Cerebellar cortex (tissue), 1 donor: ENCODE results near the gene MAD1L1.
A peak's percentile ranks its signal among the peaks of the same experiment; 100 is the strongest.
"Not testable (repeated sequence)": the region's sequence is repeated elsewhere in the genome, so short reads cannot be mapped to it uniquely, and the experiment has no call there.

Source experiments
- DNase-seq: peaks from one replicate; pipeline ENCODE4 v3.0.0-alpha.2; 2015; ENCODE audit warnings: low spot score

Gene MAD1L1

GRCh38 chr7:1838911-1839531 lies 393.7 kb downstream of the MAD1L1 start:
- not testable (repeated sequence) for DNase-seq

- DNase-seq = not testable (repeated sequence)
Measured at GRCh38 chr7:1838544-1838872, 394.2 kb downstream of the MAD1L1 start.

DNA sequence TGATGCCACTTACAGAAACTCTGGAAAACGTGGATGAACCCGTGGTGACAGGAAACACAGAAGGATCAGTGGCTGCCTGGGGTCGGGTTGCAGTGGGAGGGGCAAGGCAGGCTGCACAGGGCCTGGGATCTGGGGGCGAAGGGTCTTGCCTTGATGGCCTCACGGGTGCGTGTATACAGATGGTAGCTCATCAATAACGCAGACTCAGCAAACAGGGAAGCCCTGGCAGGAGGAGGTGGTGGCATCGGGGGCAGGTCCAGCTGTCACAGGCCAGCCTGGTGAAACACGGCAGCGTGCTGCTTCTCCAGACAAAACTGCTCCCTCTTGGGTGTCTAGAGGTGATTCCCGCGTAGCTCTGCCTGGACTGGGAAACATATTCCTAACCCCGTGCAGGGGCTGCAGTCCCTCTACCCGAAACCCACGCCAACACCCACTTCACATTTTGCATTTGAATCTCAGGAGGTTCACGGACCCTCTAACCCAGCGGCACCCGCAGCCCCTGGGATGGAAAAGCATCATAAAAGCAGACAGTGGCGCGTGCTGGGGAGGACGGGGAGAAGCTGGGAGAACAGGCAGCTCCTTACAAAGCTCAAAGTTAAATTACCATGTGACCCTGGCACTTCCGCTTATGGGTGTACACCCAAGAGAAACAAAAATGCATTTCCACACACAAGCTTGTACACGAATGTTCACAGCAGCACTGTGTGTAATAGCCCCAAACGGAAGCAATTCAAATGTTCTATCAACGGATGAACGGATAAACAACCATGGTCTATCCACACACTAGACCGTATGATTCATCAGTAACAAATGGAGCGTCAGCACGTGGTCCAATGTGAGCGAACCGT lies 394.8 kb downstream of the MAD1L1 start:
- not testable (repeated sequence) for DNase-seq

DNA sequence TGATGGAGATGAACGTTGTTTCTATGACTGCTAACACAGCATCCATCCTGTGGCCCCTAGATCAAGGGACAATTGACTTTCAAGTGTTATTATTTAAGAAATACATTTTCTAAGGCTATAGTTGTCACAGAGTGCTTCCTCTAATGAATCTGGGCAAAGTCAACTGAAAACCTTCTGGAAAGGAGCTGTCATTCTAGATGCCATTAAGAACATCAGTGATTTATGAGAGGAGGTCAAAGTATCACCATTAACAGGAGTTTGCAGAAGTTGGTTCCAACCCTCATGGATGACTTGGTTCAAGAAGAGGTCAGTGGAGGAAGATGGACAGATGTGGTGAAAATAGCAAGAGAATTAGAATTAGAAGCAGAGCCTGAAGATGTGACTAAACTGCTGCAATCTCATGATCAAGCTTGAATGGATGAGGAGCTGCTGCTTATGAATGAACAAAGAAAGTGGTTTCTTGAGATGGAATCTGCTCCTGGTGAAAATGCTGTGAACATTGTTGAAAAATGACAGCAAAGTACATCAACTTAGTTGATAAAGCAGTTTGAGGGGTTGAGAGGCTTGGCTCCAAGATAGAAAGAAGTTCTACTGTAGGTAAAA lies 400.7 kb downstream of the MAD1L1 start:
- not testable (repeated sequence) for DNase-seq

GRCh38 chr7:1831471-1831870 lies 401.3 kb downstream of the MAD1L1 start:
- DNase-seq = not testable (repeated sequence)

- DNase-seq = not testable (repeated sequence)
Measured at GRCh38 chr7:1829668-1830067, 403.1 kb downstream of the MAD1L1 start.

GRCh38 chr7:1829111-1829510 lies 403.6 kb downstream of the MAD1L1 start:
- no peak for DNase-seq

DNA sequence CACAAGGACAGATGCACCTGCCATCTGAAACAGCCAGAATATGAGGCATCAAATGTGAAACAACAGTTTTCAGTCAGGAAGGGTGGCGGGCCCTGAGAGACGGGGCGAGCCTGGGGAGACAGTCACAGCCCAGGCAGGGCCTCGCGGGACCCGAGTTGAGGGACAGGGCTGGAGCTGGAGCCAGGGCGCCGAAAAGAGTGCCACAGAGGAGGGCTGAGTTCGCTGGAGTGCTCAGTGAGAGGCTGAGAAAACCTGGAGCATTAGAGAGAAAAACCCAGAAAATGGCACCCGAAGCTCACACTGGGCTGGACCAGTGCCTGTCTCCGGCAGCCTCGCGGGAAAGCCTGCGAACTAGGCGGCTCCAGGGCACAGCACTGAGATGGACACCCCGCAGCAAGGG lies 404.6 kb downstream of the MAD1L1 start:
- DNase-seq = not testable (repeated sequence)

- DNase-seq = not testable (repeated sequence)
Measured at GRCh38 chr7:1827521-1827981, 405.2 kb downstream of the MAD1L1 start.

GRCh38 chr7:1826931-1827330 lies 405.8 kb downstream of the MAD1L1 start:
- not testable (repeated sequence) for DNase-seq

DNA sequence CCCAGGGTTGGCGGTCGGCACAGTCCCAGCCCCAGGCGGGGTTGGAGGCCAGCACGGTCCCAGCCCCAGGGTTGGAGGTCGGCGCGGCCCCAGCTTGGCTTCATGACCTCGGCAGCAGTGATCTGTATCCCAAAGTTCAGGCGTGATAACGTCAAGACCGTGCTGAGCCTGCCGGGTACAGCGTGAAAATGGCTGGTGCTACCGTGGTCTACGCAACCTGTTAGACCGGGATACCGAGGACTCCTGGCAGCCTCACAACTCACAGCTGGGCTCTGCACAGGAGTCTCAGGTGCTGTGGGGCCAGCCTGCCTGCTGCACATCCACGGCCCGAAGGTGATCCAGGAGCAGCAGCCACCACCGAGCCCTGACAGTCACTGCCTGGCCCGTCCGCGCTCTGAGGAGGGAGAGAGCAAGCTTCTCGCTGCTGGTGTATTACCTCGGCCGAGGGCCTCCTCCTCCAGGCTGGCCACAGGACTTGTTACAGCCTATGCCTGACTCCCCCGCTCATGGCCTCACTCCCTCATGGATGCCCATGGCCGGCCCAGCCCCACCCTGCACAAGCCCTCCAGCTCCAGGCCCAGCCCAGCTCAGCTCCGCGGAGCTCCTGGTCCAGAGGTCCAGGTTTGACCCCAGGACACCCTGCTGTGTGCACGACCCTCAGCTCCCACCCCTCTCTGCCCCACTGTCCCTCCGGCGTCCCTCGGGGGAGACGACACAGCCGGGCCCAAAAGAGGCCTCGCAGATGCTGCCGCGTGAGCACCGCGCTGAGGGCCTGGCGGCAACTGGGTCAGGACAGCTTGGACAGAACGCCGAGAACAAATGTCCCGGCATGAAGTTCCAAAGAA lies 406.6 kb downstream of the MAD1L1 start:
- no peak for DNase-seq

DNA sequence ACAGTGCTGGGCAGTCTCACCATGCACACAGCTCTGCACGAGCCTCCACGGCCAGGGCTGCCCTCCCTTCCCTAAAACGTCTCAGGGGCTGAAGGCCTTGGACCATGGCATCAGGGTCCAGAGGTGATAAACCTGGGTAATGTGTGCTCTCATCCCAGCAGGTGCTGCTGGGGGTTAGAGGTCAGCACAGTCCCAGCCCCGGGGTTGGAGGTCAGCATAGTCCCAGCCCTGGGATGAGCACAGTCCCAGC lies 407.2 kb downstream of the MAD1L1 start:
- not testable (repeated sequence) for DNase-seq

GRCh38 chr7:1824882-1825646 lies 407.7 kb downstream of the MAD1L1 start:
- DNase-seq = not testable (repeated sequence)

- not testable (repeated sequence) for DNase-seq
Measured at GRCh38 chr7:1824151-1824881, 408.4 kb downstream of the MAD1L1 start.

- DNase-seq = no peak
Measured at GRCh38 chr7:1823376-1824150, 409.2 kb downstream of the MAD1L1 start.

- DNase-seq = peak; percentile 22
Measured at GRCh38 chr7:1819259-1819841, 413.4 kb downstream of the MAD1L1 start.

- no peak for DNase-seq
Measured at GRCh38 chr7:1818575-1819258, 414.0 kb downstream of the MAD1L1 start.

DNA sequence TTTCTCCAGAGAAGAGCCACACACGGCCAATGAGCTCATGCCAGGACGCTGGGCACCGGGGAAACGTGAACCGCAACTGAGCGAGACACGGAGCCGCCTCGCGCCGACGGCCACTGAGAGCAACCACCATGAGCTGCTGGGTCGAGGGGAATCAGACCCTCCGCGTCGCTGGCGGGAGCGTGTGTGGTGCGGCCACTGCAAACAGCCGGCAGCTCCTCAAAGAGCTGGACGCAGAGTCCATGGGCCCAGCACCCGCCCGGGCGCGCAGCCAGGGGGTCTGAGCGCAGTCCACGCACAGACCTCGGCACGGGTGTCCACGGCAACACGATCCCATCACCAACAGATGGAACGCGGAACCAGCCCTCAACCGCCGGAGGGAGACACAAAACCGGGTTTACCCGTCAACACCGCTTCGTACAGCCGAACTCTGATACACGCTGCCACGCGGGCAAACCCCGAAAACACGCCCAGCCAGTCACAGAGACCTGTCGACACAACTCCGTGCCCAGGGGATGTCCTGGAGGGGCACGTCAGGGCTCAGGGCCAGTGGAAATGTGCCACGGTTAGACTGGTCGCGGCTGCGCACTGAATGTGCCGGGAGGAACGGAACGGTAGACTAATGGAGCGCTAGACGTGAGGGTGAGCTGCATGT lies 415.6 kb downstream of the MAD1L1 start:
- DNase-seq = no peak

- not testable (repeated sequence) for DNase-seq
Measured at GRCh38 chr7:1816451-1816850, 416.3 kb downstream of the MAD1L1 start.
